HG03097 (cell line): ENCODE measurements around the gene TMEM132D.

Experiments
- ATAC-seq: cut with Tn5 transposase; IDR thresholded peaks from one replicate; pipeline ENCODE4 v1.9.1; 2021; ENCODE audit not compliant: unreplicated experiment, low FRiP score

Gene TMEM132D

DNA sequence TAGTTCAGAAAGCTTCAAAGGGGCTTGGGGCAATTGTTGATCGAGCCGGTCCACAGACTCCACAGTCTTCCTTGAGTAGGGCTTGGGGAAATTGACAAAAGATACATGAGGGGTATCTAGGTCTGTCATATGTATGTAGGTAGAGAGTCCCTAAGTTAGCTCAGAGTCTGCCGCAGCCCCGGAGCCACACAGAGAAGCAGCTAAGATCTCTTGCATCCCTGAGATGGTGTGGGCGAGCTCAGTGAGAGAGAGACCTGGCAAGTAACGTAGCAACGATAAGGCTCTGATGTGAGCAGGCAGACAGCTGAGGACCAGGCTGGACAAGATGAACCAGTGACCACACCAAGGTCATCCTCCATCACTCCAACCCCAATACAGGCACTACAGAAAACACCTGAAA is 297.6 kb downstream of the TMEM132D start:
- no peak for ATAC-seq

DNA sequence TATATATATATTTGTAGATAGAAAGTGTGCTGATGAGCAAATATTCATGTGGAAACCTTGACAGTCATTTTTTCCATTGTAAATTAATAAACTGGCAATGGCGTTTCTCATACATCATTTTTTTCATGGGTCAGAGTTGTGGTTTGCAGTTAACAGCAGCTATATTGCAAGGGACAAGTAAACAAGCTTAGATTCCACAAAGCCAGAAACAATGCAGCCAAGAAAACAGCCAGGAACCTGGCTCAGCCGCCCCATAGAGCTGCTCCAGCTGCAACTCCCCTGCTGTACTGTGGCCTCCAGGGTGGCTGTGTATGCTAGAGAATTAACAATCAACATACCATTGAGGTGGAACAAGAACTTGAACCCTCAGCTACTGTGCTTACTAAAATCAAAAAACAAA is 298.2 kb downstream of the TMEM132D start:
- no peak for ATAC-seq

DNA sequence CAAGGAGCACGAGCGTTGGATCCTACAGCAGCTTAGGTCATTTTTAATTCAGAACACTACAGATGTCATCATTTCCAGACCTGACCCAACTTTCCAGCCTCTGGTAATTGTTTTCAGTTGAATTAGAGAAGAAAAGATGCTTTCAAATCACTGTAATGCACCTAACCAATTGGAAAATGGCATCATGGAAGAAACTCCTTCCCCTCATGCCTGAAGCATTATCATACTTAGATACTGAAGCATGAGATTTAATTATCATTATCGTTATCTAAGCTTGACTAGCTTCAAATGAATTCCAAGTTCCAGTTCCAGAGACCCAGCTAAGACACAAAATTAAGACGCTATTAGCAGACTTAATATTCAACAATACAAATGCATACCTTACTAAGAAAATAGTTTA is 299.3 kb downstream of the TMEM132D start:
- ATAC-seq = no peak

DNA sequence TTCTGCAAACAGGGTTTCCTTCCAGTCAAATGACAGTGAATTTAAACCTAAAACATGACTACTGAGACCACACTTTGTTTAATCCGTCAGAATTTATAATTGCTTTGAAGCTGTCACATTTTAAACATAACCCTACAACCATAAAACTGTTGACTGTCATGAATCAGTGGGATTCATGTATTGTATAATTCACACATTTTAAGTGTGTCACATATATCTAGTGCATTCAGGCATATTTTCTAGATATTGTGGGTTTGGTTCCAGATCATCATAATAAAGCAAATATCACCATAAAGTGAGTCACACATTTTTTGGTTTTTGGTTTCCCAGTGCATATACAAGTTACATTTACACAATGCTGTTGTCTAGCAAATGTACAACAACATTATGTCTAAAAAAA is 304.4 kb downstream of the TMEM132D start:
- ATAC-seq = no peak

DNA sequence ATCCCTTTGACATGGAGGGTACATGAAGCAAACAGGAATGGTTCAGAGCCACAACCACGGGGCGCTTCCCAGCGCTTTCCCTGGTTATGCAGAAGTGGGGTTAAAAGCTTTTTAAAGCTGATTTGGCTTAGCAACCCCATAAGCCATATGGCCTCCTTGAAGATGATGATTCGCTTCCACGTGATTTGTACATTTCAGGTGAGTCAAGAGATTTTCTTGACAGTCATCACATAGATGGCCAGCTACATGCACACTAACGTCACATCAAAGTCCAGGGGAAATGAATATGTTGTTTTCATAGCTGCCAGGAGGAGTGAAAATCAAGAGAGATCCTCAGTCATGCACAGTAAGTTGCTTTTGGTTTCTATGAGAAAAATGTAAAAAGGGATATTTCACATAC is 309.7 kb downstream of the TMEM132D start:
- no peak for ATAC-seq

DNA sequence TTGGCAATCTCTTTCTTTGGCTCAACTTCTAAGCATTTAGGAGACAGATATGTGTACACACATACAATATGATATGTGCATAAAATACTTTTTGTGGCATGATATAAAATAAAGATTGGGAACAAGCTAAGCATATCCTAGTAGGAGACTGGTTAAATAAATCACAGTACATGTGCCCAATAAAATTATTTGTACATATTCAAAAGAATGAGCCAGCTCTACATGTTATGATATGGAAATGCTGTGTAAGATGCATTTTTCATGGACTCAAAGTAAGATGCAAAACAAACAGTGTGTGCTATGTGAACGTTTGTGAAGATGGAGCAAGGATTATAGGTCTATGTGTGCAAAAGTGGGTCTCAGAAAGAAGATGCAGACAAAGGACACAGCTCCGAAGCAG is 311.4 kb downstream of the TMEM132D start:
- no peak for ATAC-seq

DNA sequence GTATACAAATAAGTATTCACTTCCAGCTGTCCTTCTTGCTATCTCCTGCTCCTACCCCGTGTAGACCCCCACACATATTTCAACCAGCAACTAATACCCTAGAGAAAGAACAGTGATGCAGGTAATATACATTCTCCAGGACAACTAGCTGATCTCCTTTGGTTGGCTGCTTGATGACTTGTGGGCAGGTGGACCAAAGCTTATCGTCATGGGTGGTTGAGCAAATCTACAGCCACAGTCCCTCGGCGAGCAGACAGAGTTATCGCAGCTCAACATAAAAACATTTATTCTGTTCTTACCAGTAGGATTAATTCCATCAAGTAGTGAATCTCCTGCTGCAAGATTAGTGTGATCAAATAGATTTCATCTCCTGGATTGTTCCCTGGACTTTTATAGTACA is 314.3 kb downstream of the TMEM132D start:
- no peak for ATAC-seq

DNA sequence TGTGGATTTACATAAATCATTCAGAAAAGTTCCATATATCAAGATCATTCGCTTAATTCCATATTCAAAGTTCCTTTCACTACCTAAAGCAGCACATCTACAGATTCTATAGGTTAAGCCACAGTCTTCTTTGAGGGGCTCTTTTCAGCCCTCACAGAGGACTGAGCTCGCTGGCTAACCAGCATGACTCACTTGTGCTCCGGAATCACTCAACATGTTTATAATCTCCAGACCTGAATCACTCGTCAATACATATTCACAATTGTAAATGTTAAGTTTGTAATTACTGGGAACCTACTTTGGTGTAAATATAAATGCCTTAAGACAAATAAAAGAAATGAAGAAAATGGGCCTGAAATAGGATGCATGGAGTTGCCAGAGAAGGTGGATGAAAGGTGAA is 315.7 kb downstream of the TMEM132D start:
- ATAC-seq = no peak

DNA sequence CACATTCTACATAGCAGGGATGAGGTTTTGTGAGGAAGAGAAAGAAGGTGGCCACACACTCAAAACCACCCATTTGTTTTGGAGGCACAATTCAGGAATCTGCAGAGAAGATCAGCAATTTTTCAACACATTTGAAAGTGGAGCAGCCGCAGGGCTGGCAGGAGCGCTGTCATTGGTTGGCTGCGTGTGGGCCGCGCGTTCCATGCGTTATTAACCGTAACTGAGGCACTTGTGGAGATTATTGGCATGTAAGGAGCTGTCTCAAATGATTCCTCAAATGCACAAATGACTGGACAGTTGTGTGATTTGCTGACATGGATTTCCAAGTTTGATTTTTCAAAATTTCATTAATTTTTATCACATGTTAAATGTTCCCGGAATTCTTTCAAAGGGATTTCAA is 318.5 kb downstream of the TMEM132D start:
- no peak for ATAC-seq

DNA sequence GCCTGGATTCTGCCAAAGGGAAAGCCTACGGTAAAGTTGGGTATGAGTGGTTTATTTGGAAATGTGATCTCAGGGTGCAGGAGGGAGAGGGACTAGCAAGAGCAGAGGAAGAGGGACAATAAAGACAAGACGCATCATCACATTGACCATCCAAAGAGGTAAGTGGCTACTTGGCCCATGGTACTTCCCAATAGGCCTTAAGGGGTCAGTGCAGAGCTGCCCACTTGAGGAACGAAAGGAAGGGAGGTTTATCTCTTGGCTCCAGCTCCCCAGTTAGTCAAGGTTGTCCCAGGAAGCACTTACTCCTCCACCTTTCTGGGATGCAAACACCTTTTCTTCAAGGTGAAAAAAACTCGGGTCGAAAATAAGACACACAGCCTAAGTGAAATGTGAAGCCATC is 323.9 kb downstream of the TMEM132D start:
- no peak for ATAC-seq

DNA sequence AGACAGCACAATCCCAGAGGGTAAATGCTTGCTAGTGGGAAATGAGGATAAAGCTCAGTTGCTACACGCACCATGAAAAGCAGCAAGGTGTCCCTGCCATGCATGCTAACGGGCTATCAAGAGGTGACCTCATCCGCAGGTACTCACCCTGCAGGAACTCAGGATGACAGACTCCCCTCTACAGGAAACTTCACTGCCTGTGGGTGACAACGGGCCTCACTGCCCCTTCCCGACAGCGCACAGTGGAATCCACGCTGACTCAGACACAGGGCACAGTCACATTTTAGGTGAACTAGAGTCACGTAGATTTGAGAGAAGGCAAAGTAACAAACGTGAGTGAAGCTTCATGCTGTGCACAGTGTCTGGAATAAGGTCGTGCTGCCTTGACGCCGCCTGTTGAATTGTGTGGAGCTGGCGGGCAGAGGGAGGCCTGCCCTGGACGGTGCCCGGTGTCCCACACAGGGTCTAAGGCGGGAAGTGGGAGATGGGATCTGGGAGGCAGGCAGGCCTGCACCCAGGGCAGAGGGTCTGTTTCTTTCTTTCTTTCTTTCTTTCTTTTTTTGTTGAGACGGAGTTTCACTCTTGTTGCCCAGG is 331.8 kb downstream of the TMEM132D start:
- ATAC-seq = no peak

DNA sequence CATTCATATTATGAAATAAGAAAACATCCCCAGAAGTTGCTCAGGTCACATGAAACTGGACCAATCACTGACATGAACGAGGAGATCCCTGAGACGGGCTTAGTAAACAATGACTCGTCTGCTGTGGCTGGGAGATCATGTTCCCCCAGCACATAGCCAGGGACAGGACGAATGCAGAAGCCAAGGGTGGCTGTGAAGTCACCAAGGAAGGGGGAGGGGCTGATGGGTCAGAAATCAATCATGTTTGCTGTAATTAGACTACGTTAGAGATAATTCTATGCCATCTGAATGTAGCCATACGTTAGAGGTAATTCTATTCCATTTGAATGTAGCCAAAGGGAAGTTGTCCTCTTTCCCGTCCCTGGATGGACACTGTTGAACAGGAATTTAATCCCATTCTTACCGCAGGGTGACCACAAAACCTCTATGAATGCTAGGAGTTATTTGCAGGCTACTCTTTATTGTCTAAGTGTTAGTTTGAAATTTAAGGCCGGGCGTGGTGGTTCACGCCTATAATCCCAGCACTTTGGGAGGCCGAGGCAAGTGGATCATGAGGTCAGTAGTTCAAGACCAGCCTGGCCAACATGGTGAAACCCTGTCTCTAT is 332.9 kb downstream of the TMEM132D start:
- ATAC-seq = no peak

DNA sequence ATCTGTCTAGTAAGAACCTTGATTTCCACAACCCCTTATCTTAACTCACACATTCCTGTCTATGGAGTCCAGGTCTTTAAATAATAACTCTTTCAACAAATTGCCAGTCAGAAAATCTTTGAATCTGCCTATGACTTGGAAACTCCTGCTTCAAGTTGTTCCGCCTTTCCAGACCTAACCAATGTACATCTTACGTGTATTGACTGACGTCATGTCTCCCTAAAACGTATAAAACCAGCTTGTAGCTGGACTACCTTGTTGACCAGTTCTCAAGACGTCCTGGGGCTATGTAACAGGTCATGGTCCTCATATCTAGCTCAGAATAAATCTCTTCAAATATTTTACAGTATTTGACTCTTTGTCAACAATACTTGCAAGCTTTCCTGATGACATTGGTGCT is 337.0 kb downstream of the TMEM132D start:
- no peak for ATAC-seq

DNA sequence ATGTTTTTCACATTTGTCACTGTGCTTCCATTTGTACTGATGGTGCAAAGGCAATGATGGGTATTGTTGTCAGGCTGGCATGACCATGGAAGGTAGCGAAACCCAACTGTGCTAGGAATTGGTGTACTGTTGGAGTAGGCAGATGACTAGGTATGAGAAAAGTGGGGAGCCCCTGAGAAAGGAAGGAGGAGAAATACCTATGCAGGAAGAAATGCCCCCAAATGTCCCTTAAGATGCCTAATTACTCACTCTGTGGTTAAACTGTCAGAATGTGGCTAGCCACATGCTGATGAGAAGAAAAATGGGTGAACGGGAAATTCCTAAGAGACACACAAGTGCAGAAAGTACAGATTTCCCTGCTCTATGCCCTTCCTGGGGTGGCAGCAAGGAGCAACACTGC is 339.1 kb downstream of the TMEM132D start:
- ATAC-seq = no peak

DNA sequence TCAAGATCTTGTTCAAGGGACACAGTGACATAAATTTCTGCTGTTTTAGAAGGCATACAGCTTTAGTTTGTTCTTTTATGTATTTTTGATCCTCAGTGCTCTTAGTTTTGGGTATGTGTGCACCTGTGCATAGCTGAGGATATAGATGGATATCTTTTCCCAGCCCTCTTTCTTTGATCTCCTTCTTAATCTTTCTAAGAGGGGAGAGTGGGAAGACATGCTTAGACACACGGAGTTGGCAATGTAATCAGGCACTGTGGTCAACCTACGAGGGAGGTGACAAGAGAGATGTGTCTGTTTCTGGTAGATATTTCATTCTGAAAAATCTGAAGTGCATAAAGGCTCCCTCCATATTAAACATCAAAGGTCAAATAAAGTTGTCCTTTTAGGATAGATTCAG is 340.6 kb downstream of the TMEM132D start:
- ATAC-seq = no peak

DNA sequence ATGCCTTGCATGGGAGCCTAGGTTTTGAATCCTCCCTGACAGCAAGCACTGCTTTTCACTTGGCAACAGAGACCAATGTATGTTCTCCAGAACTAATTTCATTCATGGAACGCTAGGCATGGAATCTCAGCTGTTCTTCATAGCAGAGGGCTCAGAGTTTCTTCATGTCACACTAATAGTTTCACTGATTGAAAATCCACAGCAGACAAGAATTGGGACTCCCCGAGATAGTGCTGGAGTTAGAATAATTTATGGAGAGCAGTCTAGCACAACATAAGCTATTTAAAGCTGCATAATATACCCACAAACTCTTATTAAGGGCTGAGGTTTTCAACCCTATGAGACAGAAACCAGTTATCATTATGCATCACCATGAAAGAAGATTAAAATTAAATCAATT is 342.5 kb downstream of the TMEM132D start:
- no peak for ATAC-seq

DNA sequence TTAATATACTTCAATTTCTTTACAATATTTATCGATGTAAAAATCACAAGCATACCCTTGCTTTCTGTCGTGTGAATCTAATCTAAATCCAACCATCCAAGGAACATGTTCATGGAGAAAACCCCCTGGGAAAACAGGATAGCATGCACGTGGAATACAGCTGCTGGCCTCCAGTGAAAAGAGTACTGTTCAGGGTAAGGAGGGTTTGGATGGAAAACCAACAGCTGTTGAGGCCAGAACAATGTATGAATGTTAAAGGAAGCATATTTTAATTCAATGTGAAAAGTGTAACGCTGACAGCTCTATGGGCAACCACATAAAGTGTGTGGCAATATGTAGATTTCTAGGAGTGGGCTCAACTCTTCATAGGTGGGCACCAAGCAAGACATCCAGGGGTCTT is 344.0 kb downstream of the TMEM132D start:
- no peak for ATAC-seq

DNA sequence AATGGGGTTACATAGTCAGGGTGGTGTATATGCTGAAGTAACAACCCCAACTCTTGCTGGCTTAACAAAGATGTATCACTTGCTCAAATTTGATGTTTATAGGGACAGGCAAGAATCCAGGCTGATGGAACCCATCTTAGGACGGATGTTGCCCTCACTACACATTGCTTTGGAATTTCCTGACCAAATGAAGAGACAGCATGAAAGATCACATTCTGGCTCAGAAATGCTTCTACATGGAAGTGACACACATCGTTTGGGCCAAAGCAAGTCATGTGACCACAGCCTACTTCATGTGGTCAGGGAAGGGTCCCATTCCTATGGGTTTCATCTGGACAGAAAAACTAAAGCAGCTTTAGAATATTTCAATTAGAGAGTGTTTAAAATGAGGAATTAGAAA is 345.8 kb downstream of the TMEM132D start:
- no peak for ATAC-seq

DNA sequence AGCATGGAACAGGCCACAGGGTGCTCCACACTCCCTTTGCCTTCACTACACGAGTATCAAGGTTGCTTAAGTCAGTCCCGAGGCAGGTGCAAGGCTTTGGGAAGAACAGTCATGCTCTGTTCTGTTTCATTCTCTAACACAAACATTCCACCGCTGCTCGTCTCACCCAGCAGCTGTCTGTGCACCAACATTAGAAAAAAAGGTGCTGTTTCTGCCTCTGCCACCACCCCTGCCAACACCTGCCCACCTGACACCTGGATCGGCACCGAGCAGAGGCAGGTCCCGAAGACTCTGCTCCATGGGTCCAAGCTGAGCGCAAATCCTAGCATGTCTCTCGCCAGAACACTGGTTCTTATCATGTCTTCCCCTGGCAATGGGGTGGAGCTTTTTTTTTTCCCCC is 347.7 kb downstream of the TMEM132D start:
- no peak for ATAC-seq

DNA sequence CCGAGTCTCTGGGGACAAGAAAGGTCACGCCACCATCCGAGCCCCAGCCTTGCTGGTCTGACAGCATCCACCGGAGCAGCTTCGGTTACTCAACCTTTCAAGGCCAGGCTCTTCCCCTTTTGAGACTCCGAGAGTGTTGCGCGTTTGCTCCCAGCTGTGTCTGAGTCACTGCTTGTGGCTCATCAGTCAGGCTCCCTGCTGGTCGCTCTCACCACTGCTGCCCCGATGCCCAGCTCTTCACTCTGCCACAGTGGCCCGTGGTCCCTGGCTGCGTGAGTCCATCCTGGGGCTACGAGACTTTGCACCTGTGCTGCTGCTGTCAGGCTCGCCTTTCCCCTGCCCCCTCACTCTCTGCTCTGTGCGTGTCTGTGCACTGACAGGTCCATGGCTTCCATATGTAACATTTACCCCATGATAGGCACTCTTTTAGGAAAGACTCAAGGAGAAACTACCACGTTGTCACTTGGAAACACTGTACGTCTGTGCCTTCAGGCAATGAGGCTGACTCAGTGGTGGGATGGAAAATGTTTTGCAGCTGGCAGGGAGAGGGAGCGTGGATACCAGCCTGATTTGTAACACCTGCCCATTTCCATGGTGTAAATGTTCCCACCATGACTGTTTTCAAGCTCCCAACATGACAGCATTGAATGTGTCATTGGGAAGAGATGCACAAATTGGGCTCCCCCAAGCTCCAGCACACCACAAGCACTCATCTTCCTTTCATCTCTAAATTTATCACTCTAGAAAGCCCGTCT is 350.7 kb downstream of the TMEM132D start:
- ATAC-seq = no peak

DNA sequence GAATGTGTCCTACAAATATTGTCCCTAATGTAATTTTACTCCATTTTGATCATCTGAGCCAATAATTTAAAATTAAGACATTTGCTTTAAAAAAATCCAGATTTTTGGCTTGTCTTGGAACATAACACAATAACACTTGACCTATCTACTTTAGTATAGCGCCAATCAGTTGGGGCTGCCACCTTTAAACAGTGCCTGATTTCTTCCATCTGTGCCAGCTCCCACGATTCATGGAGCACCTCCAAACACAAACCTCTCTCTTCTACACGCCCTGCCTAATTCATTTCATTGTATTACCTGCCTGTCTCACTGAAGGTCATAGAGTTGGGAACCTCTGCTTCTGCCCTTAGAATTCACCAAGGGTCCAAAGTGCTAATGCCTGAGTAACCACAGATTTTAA is 352.4 kb downstream of the TMEM132D start:
- no peak for ATAC-seq

DNA sequence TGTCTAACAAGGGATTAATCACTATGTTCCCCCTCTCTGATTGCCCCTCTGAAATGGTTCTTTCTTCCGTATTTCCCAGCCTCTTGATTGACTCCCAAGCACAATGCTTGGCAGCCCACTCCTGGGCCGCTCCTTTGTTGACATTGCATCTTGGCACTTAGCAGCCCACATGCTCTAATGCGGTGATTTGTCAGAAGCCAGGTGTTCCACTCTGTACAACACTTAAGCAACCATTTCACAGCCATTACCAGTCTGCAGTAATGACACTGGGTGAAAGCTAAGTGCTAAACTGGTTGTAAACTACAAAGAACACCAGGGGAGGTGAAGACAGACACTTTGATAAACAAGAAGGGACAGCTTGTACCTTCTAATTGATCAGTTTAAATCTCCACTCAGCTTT is 353.5 kb downstream of the TMEM132D start:
- ATAC-seq = no peak
